ELR (cell line): ENCODE results near the gene RBM38.
A peak's percentile ranks its signal among the peaks of the same experiment; 100 is the strongest.
"Not testable (repeated sequence)": the region's sequence is repeated elsewhere in the genome, so short reads cannot be mapped to it uniquely, and the experiment has no call there.

ENCODE experiments used
- DNase-seq: peaks from one replicate; pipeline ENCODE4 v3.0.0-alpha.2; 2015; ENCODE audit warnings: low read depth

The RBM38 gene

DNA sequence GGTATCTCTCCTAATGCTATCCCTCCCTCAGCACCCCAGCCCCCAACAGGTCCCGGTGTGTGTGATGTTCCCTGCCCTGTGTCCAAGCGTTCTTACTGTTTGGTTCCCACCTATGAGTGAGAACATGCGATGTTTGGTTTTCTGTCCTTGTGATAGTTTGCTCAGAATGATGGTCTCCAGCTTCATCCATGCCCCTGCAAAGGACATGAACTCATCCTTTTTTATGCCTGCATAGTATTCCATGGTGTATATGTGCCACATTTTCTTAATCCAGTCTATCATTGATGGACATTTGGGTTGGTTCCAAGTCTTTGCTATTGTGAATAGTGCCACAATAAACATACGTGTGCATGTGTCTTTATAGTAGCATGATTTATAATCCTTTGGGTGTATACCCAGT is 28.3 kb downstream of the RBM38 start:
- DNase-seq = not testable (repeated sequence)

DNA sequence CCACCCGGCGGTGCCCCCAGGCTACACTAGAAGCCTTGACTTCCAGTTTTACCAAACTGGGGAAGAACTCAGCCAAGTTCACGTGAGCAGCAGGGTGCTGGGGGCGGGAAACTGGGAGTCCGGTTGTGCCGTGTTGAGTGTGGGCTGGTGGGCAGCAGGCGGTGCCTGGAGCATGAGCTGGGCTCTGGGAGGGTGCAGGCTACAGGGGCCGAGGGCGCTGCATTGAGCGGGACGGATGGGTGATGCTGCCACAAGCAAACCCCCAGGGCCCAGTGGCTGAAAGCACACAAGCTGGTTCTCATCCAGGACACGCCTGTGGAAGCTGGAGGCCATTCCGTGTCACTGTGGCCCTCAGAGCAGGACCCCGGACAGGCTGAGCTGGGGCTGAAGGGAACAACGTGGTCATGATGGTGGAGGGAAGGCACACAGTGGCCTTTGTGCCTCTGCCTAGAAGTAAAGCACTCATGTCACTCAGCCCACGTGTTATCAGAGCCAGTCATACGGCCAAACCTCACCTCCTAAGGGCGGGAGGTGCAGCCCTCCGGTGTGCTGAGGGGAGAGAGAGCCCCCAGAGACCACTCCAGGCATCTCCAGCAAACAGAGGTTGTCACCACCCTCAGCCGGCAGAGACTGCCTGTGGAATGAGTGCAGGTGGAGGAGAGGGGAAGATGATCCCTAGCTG is 29.5 kb downstream of the RBM38 start:
- DNase-seq = no peak

DNA sequence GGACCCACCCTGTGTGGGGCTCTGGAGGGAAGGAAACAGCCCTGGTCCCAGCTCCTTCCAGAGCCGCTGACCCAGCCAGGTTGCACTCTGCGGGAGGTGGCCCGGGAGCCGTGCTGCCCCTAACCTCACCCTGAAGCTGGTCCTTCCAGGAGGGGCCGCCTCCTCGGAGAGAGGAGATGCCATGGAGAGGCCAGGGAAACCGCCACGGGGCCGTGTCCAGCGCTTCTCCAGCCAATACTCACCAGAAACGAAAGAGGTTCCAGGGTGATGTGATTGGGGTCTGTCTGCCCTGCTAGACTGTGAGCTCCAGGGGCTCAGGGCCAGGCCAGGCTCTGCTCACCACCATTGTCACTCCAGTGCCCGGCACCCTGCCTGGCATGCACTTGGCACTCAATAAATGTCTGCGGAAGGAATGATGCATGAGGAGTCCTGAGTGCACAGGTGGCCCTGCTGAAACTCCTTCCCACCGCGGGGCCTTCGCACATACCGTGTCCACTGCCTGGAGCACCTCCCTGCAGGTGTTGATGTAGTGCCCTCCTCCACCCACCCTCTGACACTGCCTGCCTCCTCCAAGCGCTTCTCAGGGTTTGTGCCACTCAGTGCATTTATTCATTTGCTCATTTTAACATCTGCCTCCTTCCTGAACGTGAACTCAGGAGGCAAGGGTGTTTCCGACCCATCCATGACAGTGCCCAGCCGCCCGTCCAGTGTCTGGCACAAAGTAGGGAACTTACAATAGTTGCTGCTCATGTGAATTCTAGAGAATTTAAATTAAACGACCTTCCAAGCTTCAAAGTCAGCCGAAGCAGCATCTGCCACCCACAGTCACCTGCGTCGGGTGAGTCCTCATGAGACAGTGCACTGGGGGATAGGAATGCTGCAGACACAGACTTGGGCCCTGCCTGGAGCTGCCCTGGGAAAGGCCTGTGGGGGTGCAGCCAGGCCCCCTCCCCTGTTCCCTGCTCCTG is 30.3 kb downstream of the RBM38 start:
- no peak for DNase-seq

DNA sequence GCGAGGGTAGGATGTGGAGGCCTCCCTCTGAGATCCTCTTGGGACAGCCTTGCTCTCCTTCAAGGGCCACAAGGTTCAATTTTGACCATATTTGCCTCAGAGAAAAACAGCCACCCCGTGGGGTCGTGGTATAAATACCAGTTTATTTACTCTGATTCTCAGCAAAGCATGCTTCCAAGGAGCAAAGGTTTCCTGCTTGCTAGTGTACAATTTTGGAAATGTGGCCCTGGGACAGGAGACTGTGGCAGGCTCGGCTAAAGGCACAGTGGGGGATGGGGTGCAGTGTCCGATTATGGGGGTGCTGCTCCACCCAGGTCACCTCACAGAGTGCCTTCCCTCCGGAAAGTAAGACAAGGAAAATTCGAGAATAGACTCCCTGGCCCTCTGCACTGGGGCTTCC is 31.1 kb downstream of the RBM38 start:
- no peak for DNase-seq

DNA sequence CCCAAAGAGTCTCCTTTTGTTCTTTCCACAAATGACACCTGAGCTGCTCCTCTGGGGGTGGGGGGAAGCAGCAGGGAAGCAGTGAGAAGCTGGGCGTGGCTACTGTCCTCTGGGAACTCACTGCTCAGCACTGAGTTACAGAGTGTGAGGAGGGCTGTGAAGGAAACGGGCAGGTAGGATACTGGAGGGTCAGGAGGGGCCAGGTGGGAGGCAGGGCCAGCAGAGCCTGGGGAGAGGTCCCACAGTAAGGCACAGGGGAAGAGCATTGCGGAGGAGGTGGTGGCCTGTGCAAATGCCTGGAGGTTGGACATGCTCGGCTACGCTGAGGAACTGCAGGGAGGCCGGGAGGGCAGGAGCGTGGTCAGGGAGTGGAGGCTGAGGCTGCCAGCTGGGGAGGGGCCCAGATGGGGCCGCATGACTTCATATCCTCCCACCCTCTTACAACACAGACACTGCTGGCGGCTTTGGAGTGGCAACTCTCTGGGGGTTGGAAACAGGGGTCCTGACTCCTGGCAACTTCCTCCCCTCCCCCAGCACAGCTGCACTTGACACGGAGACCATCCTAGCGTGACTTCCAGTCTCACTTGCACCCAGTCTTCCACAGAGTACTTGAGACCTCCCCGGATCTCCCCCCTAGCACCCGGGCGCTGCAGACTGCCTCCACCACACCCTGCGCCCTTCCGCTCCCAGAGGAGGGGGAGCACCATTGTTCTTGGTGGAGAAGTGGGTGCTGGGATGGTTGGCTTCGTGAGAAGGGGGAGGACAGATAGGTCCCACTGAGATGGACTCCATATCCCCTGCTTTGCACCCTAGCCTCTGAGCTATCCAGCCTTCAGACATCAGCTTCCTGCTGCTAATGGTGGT is 34.2 kb downstream of the RBM38 start:
- no peak for DNase-seq

DNA sequence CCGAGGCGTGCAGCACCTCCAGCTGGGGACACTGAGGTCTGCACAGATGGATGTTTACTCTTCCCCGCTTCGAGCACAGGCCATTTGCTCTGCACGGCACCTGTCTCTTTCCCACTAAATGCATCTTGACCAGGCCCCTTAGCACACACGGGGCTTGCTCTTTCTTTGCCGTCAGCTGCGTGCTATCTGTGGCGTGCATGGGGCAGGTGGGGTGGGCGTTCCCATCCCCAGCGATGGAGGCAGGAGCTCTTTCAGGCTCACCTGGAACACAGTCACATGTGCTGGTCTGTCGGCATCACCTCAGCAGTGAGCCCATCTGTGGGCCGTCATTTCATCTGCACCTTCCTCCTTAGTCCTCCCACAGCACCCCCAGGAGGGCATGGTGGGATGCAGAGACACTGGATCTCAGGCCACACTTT is 35.1 kb downstream of the RBM38 start:
- DNase-seq = no peak

DNA sequence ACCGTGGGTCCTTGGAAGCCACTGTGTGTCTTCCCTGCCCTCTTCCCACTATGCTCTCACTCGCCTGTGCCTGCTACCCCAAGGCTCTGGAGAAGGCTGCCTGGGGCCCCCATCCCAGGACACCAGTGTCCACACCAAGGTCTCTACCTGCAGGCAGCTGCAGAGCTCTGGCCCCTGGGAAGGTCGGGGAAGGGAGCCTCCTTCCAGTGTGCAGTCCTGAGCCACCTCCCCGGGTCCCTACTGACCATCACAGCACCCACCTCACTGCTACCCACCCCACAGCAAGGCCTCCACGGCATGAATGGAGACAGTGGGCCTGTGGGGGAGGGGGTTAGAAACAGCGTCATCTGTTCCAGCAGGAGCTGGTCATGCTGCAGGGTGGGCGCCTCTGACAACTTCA is 35.6 kb downstream of the RBM38 start:
- DNase-seq = no peak

DNA sequence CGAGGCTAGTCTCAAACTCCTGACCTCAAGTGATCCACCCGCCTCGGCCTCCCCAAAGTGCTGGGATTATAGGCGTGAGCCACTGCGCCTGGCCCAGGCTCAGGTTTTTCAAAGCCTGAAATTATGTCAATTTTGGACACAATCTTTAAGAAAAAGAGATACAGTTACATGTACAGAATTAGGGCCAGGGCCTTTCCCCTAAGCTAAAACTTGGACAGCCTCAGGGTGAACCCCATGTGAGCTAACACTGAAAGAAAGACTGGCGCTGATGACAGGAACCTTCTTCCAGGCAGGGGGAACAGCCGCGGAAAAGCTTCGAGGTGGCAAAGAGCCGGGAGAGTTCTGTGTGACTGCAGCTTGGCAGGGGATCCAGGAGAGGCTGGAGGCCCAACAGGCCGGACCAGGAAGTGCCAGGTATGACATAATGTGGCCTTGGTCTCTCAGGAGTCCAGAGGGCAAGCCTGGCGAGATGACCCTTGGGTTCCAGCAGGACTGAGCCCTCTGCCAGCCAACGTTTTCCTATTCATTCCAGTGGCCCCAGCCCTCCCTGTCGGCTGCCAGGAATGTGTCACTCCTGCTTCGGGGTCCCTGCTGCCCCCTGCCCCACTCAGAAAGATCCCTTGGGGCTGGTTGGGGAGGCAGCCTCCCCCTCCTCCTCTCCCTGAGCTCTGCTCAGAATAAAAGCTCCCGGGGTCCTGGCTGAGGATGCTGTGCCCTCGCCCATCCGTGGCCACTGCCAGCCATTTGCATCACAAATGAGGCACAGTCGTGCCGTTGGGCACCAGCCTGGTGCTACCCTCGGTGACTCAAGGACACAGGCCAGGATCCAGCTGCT is 37.3 kb downstream of the RBM38 start:
- DNase-seq = no peak

DNA sequence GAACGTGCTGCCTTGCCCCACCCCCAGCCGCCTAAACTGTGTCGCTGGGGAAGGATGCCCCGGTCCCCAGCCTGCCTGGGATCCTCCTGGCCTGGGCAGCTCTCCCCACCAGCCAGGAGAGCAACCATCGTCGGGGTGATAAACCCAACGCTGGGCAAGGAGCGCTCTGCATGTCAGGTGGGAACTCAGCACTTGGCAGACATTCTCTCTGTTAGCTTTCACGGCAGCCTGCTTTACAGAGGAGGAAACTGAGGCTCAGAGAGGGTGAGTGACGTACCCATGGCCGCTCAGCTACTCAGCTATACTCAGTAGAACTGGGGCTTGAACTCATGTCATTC is 37.9 kb downstream of the RBM38 start:
- no peak for DNase-seq

DNA sequence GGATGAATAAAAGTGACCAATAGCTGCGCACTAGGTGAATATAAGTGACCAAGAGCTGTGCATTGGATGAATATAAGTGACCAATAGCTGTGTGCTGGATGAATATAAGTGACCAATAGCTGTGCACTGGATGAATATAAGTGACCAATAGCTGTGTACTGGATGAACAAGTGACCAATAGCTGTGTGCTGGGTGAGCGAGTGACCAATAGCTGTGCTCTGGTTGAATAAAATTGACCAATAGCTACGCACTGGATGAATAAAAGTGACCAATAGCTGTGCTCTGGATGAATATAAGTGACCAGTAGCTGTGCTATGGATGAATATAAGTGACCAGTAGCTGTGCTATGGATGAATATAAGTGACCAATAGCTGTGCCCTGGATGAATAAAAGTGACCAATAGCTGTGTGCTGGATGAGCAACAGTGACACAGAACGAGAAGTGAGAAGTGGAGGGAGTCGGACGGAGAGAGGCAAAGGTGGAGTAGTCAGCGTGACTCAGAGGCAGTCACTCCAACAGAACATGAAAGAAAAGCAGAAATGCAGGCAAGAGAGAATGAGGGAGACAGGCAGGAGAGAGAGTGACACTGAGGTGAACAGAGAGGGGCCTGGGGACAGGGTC is 38.5 kb downstream of the RBM38 start:
- peak; percentile 87 for DNase-seq

DNA sequence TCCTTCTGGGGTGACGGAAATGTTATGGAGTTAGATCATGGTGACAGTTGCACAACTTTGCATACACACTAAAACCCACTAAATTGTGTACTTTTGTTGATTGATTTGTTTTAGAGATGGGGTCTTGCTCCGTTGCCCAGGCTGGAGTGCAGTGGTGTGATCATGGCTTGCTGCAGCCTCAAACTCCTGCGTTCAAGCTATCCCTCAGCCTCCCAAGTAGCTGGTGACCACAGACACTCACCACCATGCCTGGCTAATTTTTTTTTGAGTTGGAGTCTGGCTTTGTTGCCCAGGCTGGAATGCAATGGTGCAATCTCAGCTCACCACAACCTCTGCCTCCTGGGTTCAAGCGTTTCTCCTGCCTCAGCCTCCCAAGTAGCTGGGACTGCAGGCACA is 39.0 kb downstream of the RBM38 start:
- not testable (repeated sequence) for DNase-seq

DNA sequence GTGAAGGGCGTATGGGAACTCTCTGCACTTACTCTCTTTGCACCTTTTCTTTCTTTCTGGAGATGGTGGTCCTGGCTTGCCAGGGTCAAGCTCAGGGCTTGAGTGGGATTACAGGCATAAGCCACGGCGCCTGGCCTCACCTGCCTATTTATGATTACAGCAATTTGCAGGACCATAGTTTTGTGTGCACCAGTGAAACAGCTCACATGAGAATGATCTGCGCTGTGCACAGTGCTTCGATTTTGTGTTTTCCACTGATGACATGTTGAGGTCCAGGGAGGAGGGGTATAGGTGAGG is 40.3 kb downstream of the RBM38 start:
- no peak for DNase-seq

DNA sequence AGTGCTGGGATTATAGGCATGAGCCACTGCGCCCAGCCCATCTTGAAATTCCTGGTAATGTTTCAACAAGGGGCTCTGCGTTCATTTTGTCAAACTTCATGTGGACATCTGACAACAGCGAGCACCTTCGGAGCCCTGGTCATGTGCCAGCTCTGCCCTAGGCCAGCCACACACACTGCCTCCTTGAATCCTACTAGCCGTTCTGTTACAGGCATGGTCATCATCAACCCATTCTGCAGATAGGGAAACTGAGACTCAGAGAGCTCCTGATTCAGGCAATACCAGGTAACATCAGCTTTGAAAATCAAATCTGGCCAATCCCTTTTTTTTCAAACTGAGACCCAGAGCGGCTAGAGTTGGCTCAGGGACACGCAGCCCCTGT is 41.3 kb downstream of the RBM38 start:
- DNase-seq = no peak

DNA sequence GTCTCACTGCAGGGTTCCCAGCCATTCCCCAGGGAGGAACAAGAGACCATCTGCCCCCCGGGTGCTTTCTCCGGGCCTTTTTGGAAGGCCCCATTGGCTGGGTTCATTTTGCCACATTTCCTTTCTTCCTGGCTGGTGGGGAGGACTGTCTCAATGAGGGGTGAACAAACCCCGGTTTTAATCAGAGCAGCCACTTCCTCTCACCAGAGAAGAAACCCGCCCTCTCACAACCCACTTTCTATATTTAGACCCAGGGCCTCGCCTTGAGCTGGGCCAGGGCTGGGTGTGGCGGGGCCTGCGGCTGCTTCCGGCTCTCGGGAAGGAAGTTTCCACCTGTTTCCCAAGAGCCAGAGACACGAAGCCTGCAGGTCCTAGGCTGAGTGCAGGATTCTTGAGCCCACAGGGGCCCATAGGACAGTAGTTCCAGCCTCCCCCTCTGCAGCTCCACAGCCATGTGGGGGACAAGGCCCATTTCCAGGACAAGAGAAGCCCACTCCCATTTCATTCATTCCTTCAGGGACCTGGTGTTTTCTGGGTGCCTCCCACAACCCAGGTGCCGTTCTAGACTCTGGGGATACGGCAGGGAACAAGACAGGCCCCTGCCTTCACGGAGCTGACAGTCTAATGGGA is 41.8 kb downstream of the RBM38 start:
- no peak for DNase-seq

DNA sequence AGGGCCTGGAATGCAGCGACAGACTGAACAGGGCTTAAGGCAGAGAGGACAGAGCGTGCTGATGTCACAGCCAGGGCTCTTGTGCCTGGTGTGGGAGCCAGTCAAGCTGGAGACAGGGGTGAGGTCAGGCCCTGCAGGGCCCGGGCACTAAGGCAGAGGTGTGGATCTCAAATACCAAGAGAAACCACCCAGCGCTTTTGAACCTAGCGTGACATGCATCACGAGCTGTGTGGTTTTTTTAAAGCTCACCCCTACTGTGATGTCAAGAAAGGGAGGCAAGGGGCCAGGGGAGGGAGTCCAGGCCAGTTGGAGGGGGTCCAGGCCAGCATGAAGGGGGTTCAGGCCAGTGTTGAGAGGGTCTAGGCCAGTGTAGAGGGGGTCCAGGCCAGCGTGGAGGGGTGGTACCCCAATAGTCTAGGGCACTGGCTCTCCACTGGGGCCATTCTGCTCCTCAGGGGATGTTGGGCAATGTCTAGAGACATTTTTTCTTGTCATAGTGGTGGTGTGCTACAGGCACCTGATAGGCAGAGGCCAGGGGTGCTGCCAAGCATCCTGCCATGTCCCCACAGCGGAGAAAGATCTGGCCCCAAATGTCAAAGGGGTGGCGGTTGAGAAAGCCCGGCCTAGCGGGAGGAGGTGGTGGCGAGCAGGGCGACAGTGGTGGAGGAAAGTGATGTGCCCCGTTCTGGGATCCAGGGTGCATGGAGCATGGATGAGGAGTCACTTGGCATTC is 42.6 kb downstream of the RBM38 start:
- DNase-seq = no peak

DNA sequence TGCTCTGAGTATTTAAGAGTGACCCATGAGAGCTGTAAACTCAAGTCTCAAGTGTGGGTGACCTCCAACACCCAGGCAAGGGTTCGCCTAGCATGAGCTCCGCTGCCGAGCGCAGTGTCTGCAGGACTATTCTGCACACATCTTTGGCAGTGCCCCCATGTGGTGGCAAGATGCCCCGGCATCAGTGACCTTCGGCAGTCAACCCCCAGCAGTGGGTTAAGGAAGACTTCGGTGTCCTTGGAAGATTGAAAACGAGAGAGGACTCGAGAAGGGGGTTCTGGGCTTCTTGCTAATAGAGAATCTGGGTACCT is 43.1 kb downstream of the RBM38 start:
- no peak for DNase-seq

DNA sequence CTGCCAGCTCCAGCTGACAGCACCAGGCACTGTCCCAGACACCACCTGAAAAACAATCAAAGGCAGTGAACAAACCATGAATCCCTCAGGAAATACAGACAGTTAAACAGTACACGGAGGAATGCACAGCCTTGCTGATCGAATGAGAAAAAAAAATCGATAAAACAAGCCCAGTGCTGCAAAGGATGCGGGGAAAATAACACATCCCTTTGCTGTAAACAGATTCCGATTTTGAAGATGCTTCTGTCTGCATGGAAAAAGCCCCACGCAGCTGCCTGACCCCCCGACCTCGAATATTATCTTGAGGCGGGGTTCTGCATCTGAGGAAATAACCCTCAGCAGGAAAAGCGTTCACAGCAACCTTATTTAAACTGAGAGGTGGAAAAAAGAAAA is 43.9 kb downstream of the RBM38 start:
- no peak for DNase-seq

DNA sequence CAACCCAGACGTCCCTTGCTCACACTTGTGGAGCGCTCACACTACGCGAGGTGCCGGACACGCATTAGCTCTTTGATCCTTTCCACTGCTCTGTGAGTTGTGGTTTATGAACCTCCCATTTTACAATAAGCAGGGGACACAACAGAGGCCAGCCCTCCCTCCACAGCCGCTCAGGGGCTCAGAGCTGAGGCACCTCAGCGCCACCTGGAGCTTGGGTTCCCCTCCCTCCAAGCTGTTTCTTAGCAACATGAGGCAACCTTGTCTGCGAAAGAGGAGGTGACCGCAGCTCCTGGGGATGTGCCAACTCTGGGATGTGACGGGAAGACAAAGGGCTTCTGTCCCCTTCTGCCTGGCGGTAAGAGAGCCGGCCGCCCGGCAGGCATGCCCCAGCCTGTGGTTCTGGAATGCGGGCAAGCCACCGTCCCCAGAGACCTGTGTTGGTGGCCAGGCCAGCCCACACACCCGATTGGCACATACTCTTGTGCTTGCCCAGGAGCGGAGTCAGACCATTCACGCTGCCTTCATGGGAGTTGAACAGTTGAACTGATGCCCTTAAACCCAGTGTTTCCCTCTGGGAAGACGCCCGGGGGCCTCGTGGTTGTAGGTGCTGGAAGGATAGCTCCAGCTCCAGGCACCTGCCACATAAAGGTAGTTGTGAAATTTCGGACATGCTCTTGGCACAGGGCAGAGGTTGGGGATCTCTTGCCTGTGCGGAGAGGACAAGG is 44.5 kb downstream of the RBM38 start:
- peak; percentile 39 for DNase-seq

DNA sequence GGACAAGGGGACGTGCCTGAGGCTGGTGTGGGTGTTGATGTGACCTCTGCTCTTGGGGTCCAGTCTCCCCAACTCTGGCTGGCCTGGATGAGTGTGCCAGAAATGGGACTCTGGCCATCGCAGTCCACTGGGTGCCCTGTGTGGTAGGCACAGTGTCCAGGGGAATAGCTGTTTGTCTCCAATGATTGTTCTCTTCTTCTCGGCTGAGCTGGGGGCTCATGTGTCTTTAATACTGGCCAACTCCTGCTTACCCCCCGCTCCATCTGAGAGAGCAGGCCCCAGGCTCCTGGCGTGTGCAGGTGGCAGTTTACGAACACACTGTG is 45.0 kb downstream of the RBM38 start:
- no peak for DNase-seq

DNA sequence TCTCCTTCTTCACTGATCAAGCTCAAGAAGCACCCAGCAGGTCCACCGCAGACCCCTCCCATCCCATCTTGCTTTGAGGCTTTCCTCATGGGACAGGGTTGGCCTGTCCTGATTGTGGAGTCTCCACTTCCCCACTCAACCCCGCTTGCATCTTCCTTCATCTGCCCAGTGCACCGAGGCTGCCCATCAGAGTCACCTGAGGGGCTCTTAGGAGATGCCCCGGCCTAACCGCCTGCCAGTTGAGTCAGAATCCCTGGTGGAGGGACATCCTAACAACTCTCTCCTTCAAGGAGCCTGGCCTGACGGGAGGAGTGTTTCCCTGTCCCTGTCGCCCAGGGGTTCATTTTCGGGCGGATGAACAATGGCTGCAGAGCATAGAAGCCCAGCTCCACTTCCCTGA is 46.1 kb downstream of the RBM38 start:
- no peak for DNase-seq
